ENCODE data around the gene TNC. TPM values are rescaled to one million over a fixed set of nuclear protein-coding genes. Genes with fewer than 3 reads are reported as not detected.

TNC gene
- polyA plus RNA-seq, 1 of the 3 experiments (the other 2 are of a cell fraction) = 805 TPM

DNA sequence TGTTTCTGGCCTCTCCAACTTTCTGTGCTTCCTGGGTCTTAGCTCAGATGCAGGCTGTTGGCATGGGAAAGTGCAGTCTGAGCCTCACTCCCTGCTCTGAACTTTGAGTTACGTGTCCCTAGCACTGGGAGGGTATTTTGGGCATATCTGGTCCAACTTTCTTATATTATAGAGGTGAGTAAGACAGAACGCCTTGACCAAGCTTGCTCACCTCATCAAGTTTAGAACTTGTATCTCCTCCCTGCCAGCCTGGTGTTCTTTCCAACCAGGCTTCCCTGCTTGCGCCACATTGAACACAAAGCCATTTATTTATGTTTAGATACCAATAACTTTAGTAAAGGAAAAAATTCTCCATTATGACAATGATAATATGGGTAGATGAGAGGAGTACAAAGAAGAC is 33.2 kb downstream of the TNC start:
- H3K9me2 ChIP-seq = no peaks in the 10 kb centered on the region
- peaks cover 46% of the 10 kb centered on the region for H3K79me2 ChIP-seq (ENCODE audit: insufficient read depth)
- H3K9ac ChIP-seq = no peak overlapping the region
- TF ChIP-seq RXRA (IDR thresholded peaks at IDR 0.05; ENCODE audit: borderline replicate concordance, low read depth) (no peak), TAF1 (IDR thresholded peaks at IDR 0.05; ENCODE audit: borderline replicate concordance, low read depth, low read length) (no peak), YY1 (IDR thresholded peaks at IDR 0.05; ENCODE audit: low read depth) (no peak), FOSL2 (IDR thresholded peaks at IDR 0.05; ENCODE audit: borderline replicate concordance, low read depth) (no peak), JUND (IDR thresholded peaks at IDR 0.05) (no peak), POLR2AphosphoS5 (IDR thresholded peaks at IDR 0.05; ENCODE audit: low read depth, low read length) (no peak), RCOR1 (IDR thresholded peaks at IDR 0.05; ENCODE audit: low read length) (no peak), TEAD4 (IDR thresholded peaks at IDR 0.05; ENCODE audit: borderline replicate concordance, insufficient read depth) (no peak), MXI1 (IDR thresholded peaks at IDR 0.05; ENCODE audit: low read depth, low read length) (no peak), FOXJ3 (CRISPR knock-in tag; IDR thresholded peaks at IDR 0.05) (no peak), SMC3 (IDR thresholded peaks at IDR 0.05; ENCODE audit: low read depth, low read length) (no peak), ELF1 (IDR thresholded peaks at IDR 0.05) (no peak), ZBTB33 (IDR thresholded peaks at IDR 0.05; ENCODE audit: borderline replicate concordance, low read depth) (no peak), RFX5 (IDR thresholded peaks at IDR 0.05; ENCODE audit: low read length) (no peak)
- TF ChIP-seq, protein P1, sequence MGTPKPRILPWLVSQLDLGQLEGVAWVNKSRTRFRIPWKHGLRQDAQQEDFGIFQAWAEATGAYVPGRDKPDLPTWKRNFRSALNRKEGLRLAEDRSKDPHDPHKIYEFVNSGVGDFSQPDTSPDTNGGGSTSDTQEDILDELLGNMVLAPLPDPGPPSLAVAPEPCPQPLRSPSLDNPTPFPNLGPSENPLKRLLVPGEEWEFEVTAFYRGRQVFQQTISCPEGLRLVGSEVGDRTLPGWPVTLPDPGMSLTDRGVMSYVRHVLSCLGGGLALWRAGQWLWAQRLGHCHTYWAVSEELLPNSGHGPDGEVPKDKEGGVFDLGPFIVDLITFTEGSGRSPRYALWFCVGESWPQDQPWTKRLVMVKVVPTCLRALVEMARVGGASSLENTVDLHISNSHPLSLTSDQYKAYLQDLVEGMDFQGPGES (IDR thresholded peaks at IDR 0.05; ENCODE audit: low read depth, low read length) = no peak
- TF ChIP-seq, protein P2, sequence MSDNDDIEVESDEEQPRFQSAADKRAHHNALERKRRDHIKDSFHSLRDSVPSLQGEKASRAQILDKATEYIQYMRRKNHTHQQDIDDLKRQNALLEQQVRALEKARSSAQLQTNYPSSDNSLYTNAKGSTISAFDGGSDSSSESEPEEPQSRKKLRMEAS (IDR thresholded peaks at IDR 0.05; ENCODE audit: low read depth) = no peak
- H3K27me3 ChIP-seq (ENCODE audit: insufficient read depth) = no peaks in the 10 kb centered on the region
- H3K9me3 ChIP-seq = no peaks in the 10 kb centered on the region
- no peaks in the 10 kb centered on the region; a peak in 1 of 4 replicates for H3K4me1 ChIP-seq (ENCODE audit: control insufficient read depth in 1 of 2, insufficient read depth in 2 of 2, low read depth in 1 of 2, low read length in 1 of 2)
- H3K4me2 ChIP-seq = no peak overlapping the region
- CTCF ChIA-PET = no interaction called here
- no peak overlapping the region for H3K4me3 ChIP-seq (ENCODE audit: low read depth in 2 of 2, low read length in 1 of 2)
- peaks cover 14% of the 10 kb centered on the region; the same call in 1 of the 2 replicates for H4K20me1 ChIP-seq (ENCODE audit: insufficient read depth)
- H3K36me3 ChIP-seq (replicated peaks in 1 of 2; ENCODE audit: control insufficient read depth in 1 of 2, insufficient read depth in 2 of 2, low read length in 1 of 2) = peaks cover 84 to 92% of the 10 kb centered on the region in 2 experiments
- no peak overlapping the region for H3K27ac ChIP-seq (ENCODE audit: low read depth in 2 of 2, low read length in 1 of 2)
- H3F3A ChIP-seq (replicated peaks; ENCODE audit: insufficient read depth) = peaks cover 35% of the 10 kb centered on the region
- POLR2A ChIA-PET = no interaction called here
- no peak overlapping the region for H2AFZ ChIP-seq (ENCODE audit: low read depth)
- 86% methylated on average over 3 of the region's 3 CpGs for WGBS (ENCODE audit: low lambda C conversion rate)
- no peak for DNase-seq

GRCh38 chr9:115084157-115084556 is 33.8 kb downstream of the TNC start:
- H3K4me3 ChIP-seq (ENCODE audit: low read depth in 2 of 2, low read length in 1 of 2) = no peak overlapping the region
- H3K9me2 ChIP-seq = no peaks in the 10 kb centered on the region
- H3K4me1 ChIP-seq (ENCODE audit: control insufficient read depth in 1 of 2, insufficient read depth in 2 of 2, low read depth in 1 of 2, low read length in 1 of 2) = no peaks in the 10 kb centered on the region; a peak in 1 of 4 replicates
- H3K9ac ChIP-seq = no peak overlapping the region
- H3K27ac ChIP-seq (ENCODE audit: low read depth in 2 of 2, low read length in 1 of 2) = no peak overlapping the region
- H3F3A ChIP-seq (replicated peaks; ENCODE audit: insufficient read depth) = peaks cover 36% of the 10 kb centered on the region
- no peaks in the 10 kb centered on the region for H3K9me3 ChIP-seq
- DNase-seq = no peak
- peaks cover 40% of the 10 kb centered on the region for H3K79me2 ChIP-seq (ENCODE audit: insufficient read depth)
- 96% methylated on average over 9 of the region's 12 CpGs for WGBS (ENCODE audit: low lambda C conversion rate)
- peaks cover 14% of the 10 kb centered on the region; the same call in 1 of the 2 replicates for H4K20me1 ChIP-seq (ENCODE audit: insufficient read depth)
- H3K36me3 ChIP-seq (replicated peaks in 1 of 2; ENCODE audit: control insufficient read depth in 1 of 2, insufficient read depth in 2 of 2, low read length in 1 of 2) = peaks cover 88 to 92% of the 10 kb centered on the region in 2 experiments
- ChIA-PET POLR2A (no interaction called here), CTCF (no interaction called here)
- H2AFZ ChIP-seq (ENCODE audit: low read depth) = no peak overlapping the region
- no peaks in the 10 kb centered on the region for H3K27me3 ChIP-seq (ENCODE audit: insufficient read depth)
- H3K4me2 ChIP-seq = no peak overlapping the region
- no peak for TF ChIP-seq GATA2 (CRISPR knock-in tag; IDR thresholded peaks at IDR 0.05)
- TF ChIP-seq FOXJ3 (CRISPR knock-in tag; IDR thresholded peaks at IDR 0.05) = no peak
- no peak for TF ChIP-seq RAD21 (IDR thresholded peaks at IDR 0.05; ENCODE audit: low read length)
- no peak for TF ChIP-seq NRF1 (IDR thresholded peaks at IDR 0.05; ENCODE audit: low read depth, low read length)
- TF ChIP-seq SIN3A (IDR thresholded peaks at IDR 0.05; ENCODE audit: borderline replicate concordance, low read depth, low read length) = no peak
- TF ChIP-seq ZBTB33 (IDR thresholded peaks at IDR 0.05; ENCODE audit: borderline replicate concordance, low read depth) = no peak
- TF ChIP-seq, protein P2 (IDR thresholded peaks at IDR 0.05; ENCODE audit: low read depth) = no peak
- no peak for TF ChIP-seq JUND (IDR thresholded peaks at IDR 0.05)
- TF ChIP-seq EP300 (IDR thresholded peaks at IDR 0.05; ENCODE audit: borderline replicate concordance in 1 of 2, low read depth in 1 of 2, low read length in 1 of 2) = no peak
- TF ChIP-seq PBX3 (IDR thresholded peaks at IDR 0.05) = no peak
- TF ChIP-seq FOSL2 (IDR thresholded peaks at IDR 0.05; ENCODE audit: borderline replicate concordance, low read depth) = no peak
- TF ChIP-seq MEF2A (IDR thresholded peaks at IDR 0.05; ENCODE audit: borderline replicate concordance, low read depth) = no peak

Data from SK-N-SH (cell line).